Nephron progenitor cell (in vitro differentiated cells): ENCODE results near the gene MAN2B2.
A peak's percentile ranks its signal among the peaks of the same experiment; 100 is the strongest.

Experiments used
- DNase-seq: peaks from one replicate; pipeline ENCODE4 v3.0.0; 2021
- H3K27ac Mint-ChIP-seq: 2 replicates; pipeline ENCODE4 v1.8.0; 2021; ENCODE audit warnings: mild to moderate bottlenecking, moderate library complexity, mixed read lengths
- H3K27me3 Mint-ChIP-seq: 2 replicates; pipeline ENCODE4 v1.8.0; 2021; ENCODE audit warnings: mild to moderate bottlenecking, low read depth, mixed read lengths; ENCODE audit not compliant: poor library complexity
- H3K36me3 Mint-ChIP-seq: 2 replicates; pipeline ENCODE4 v1.8.0; 2021; ENCODE audit warnings: low read depth, mixed read lengths
- H3K4me1 Mint-ChIP-seq: 2 replicates; pipeline ENCODE4 v1.8.0; 2021; ENCODE audit warnings: mixed read lengths
- H3K4me3 Mint-ChIP-seq: 2 replicates; pipeline ENCODE4 v1.8.0; 2021; ENCODE audit warnings: mild to moderate bottlenecking, moderate library complexity, mixed read lengths
- H3K9me3 Mint-ChIP-seq: 2 replicates; pipeline ENCODE4 v1.8.0; 2021; ENCODE audit warnings: mild to moderate bottlenecking, moderate library complexity, mixed read lengths
- CTCF ChIP-seq: fragments of 200-600 bp; sonication (generic); IDR thresholded peaks from 2 replicates; pipeline ENCODE4 v1.5.0; 2021; ENCODE audit warnings: antibody characterized with exemption

The MAN2B2 gene

GRCh38 chr4:6605605-6606004 is 30.6 kb downstream of the MAN2B2 start:
- TF ChIP-seq CTCF, result no peak
- Mint-ChIP-seq H3K4me1 (no peaks in the 10 kb centered on the region), H3K27me3 (peaks cover 4% of the 10 kb centered on the region), H3K4me3 (no peak overlapping the region), H3K36me3 (peaks cover 64% of the 10 kb centered on the region), H3K9me3 (peaks cover 23% of the 10 kb centered on the region), H3K27ac (no peak overlapping the region)
- DNase-seq, result no peak

- no peak for TF ChIP-seq CTCF
- Mint-ChIP-seq H3K27ac (no peak overlapping the region), H3K27me3 (peaks cover 4% of the 10 kb centered on the region), H3K36me3 (peaks cover 64% of the 10 kb centered on the region), H3K4me3 (no peak overlapping the region), H3K9me3 (peaks cover 23% of the 10 kb centered on the region), H3K4me1 (no peaks in the 10 kb centered on the region)
- no peak for DNase-seq
Observed at GRCh38 chr4:6606465-6607235, 31.7 kb downstream of the MAN2B2 start.

- H3K4me1 Mint-ChIP-seq, result no peaks in the 10 kb centered on the region
Observed at GRCh38 chr4:6607368-6608055, 32.5 kb downstream of the MAN2B2 start.

GRCh38 chr4:6608758-6609414 is 33.9 kb downstream of the MAN2B2 start:
- H3K4me1 Mint-ChIP-seq, result no peaks in the 10 kb centered on the region
- peaks cover 55% of the 10 kb centered on the region for H3K36me3 Mint-ChIP-seq
- no peak overlapping the region for H3K4me3 Mint-ChIP-seq
- no peak for TF ChIP-seq CTCF
- no peak overlapping the region for H3K27ac Mint-ChIP-seq
- peak; percentile 25 for DNase-seq
- peaks cover 4% of the 10 kb centered on the region for H3K27me3 Mint-ChIP-seq
- H3K9me3 Mint-ChIP-seq, result peaks cover 18% of the 10 kb centered on the region

More at GRCh38 chr4:6607368-6608055, 32.5 kb downstream of the MAN2B2 start:
- Mint-ChIP-seq H3K27me3 (peaks cover 4% of the 10 kb centered on the region), H3K9me3 (peaks cover 23% of the 10 kb centered on the region), H3K27ac (no peak overlapping the region), H3K36me3 (peaks cover 61% of the 10 kb centered on the region), H3K4me3 (no peak overlapping the region)
- no peak for DNase-seq
- no peak for TF ChIP-seq CTCF

GRCh38 chr4:6609415-6610079 is 34.6 kb downstream of the MAN2B2 start:
- no peak overlapping the region for H3K4me3 Mint-ChIP-seq

More at GRCh38 chr4:6609415-6610079, 34.6 kb downstream of the MAN2B2 start:
- Mint-ChIP-seq H3K36me3 (peaks cover 48% of the 10 kb centered on the region), H3K4me1 (no peaks in the 10 kb centered on the region), H3K27ac (no peak overlapping the region), H3K9me3 (peaks cover 13% of the 10 kb centered on the region), H3K27me3 (peaks cover 4% of the 10 kb centered on the region)
- no peak for TF ChIP-seq CTCF
- DNase-seq, result no peak
